ENCODE data around the gene MAP1LC3A. TPM values are rescaled to one million over a fixed set of nuclear protein-coding genes. Genes with fewer than 3 reads are reported as not detected.
"Not testable (repeated sequence)": the region's sequence is repeated elsewhere in the genome, so short reads cannot be mapped to it uniquely, and the experiment has no call there.

The MAP1LC3A gene
- total RNA-seq, 1 donor from 2014 or later = 11.0 TPM

DNA sequence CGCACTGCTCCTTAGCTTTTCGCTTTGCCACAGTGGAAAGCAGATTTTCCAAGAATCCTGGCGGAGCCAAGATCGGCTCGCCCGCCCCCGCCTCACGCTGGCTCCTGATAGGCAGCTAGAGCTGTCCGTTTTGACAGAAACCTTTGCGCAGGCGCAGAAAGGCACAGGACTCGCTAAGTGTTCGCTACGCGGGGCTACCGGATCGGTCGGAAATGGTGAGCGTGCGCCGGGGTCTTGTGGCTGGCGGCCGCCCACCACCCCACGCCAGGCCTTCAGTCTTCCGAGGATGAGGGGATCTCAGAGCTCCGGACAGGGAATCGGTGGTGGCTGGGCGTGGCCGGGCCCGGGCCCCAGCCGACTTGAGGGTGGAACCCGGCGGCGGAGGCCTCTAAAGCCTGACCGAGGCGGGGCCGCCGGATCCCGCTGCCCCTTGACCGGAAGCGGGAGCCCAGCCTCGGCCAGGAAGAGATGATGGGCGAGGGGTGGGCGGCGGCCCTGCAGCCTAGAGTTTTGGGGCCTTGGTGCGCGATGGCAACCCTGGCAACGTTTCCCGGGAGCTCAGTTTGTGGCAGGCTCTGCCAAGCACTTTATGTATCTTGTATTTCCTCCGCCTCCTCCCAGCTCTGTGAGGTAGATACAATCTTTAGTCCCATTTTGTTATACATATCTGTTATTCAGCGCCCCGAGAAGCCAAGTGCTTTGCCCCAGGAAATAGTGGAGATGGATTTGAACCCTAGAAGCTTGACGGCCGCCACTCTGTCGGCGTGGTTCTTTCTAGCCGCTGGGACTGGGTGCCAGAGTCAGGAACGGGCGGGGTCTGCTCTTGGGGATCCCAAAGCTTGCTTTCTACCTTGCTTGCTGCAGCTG lies 42.0 kb upstream of the MAP1LC3A start, which contains the start of gene DYNLRB1:
TSS of gene DYNLRB1 (plus strand) at position 176 of the 867 bp plus-strand sequence. CDS start at position 213, 37 bp downstream.
- Histone ChIP-seq H3K4me1 (ENCODE audit: control insufficient read depth in 3 of 3, insufficient read depth in 3 of 3, low read length in 3 of 3) (peaks cover 12 to 28% (median 26%) of the 10 kb centered on the region in 3 donors), H3K27me3 (ENCODE audit: control insufficient read depth in 3 of 3, insufficient read depth in 3 of 3, low read length in 3 of 3) (no peaks in the 10 kb centered on the region), H3K27ac (ENCODE audit: low read depth, low read length) (peak within 1 kb of the TSS; percentile 91), H3K9ac (ENCODE audit: low read depth in 1 of 3, low read length in 3 of 3) (peak within 1 kb of the TSS; percentile 86 to 93 (median 93)), H3K4me3 (ENCODE audit: low read length in 3 of 3) (peak within 1 kb of the TSS; percentile 92 to 95 (median 94)), H3K36me3 (ENCODE audit: control insufficient read depth in 3 of 3, insufficient read depth in 3 of 3, low read length in 3 of 3) (peaks cover 0 to under 1% (median 0%) of the 10 kb centered on the region in 3 donors), H3K9me3 (ENCODE audit: control insufficient read depth in 3 of 3, low read length in 3 of 3) (no peaks in the 10 kb centered on the region)

DNA sequence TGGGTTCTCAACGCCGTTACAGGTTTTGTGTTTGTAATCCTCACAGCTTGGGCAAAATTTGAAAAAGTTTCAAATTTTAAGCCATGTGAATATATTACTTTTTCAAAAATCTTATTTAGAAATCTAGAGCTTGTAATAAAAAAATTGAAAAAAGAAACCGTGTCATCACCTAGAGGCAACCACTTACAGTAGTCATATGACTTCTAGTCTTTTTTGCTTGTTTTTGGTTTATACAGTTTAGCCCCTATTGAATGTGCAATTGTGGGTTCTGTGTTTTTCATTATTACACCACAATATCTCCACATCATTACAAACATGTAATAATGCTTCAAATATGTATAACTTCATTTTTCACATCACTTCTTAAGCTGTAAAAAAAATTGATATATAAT lies 41.4 kb upstream of the MAP1LC3A start:
- Histone ChIP-seq H3K27ac (ENCODE audit: low read depth, low read length) (peak overlapping the region; percentile 91), H3K4me1 (ENCODE audit: control insufficient read depth in 3 of 3, insufficient read depth in 3 of 3, low read length in 3 of 3) (peaks cover 12 to 28% (median 26%) of the 10 kb centered on the region in 3 donors), H3K9ac (ENCODE audit: low read depth in 1 of 3, low read length in 3 of 3) (peak overlapping the region; percentile 86 to 93 (median 93)), H3K4me3 (ENCODE audit: low read length in 3 of 3) (peak overlapping the region; percentile 92 to 95 (median 94)), H3K27me3 (ENCODE audit: control insufficient read depth in 3 of 3, insufficient read depth in 3 of 3, low read length in 3 of 3) (no peaks in the 10 kb centered on the region), H3K9me3 (ENCODE audit: control insufficient read depth in 3 of 3, low read length in 3 of 3) (no peaks in the 10 kb centered on the region), H3K36me3 (ENCODE audit: control insufficient read depth in 3 of 3, insufficient read depth in 3 of 3, low read length in 3 of 3) (peaks cover 0 to 2% (median 0%) of the 10 kb centered on the region in 3 donors)

DNA sequence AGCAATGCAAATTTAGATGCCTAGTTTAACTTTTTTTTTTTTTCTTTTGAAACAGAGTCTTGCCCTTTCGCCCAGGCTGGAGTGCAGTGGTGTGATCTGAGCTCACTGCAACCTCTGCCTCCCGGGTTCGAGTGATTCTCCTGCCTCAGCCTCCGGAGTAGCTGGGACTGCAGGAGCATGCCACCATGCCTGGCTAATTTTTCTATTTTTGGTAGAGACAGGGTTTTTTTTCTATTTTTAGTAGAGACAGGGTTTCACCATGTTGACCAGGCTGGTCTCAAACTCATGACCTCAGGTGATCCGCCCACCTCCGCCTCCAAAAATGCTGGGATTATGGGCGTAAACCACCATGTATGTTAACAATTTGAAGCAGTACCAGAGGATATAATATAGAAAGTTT lies 39.7 kb upstream of the MAP1LC3A start:
- not testable (repeated sequence) for H3K9me3 ChIP-seq (ENCODE audit: control insufficient read depth in 3 of 3, low read length in 3 of 3); H3K36me3 ChIP-seq (ENCODE audit: control insufficient read depth in 3 of 3, insufficient read depth in 3 of 3, low read length in 3 of 3); H3K4me3 ChIP-seq (ENCODE audit: low read length in 3 of 3); H3K9ac ChIP-seq (ENCODE audit: low read depth in 1 of 3, low read length in 3 of 3); H3K27ac ChIP-seq (ENCODE audit: low read depth, low read length); H3K27me3 ChIP-seq (ENCODE audit: control insufficient read depth in 3 of 3, insufficient read depth in 3 of 3, low read length in 3 of 3)
- H3K4me1 ChIP-seq (ENCODE audit: control insufficient read depth in 3 of 3, insufficient read depth in 3 of 3, low read length in 3 of 3) = peaks cover 18 to 42% (median 33%) of the 10 kb centered on the region in 3 donors

- not testable (repeated sequence) for H3K36me3 ChIP-seq (ENCODE audit: control insufficient read depth in 3 of 3, insufficient read depth in 3 of 3, low read length in 3 of 3); H3K27ac ChIP-seq (ENCODE audit: low read depth, low read length); H3K9me3 ChIP-seq (ENCODE audit: control insufficient read depth in 3 of 3, low read length in 3 of 3); H3K4me3 ChIP-seq (ENCODE audit: low read length in 3 of 3); H3K27me3 ChIP-seq (ENCODE audit: control insufficient read depth in 3 of 3, insufficient read depth in 3 of 3, low read length in 3 of 3); H3K9ac ChIP-seq (ENCODE audit: low read depth in 1 of 3, low read length in 3 of 3)
- H3K4me1 ChIP-seq (ENCODE audit: control insufficient read depth in 3 of 3, insufficient read depth in 3 of 3, low read length in 3 of 3) = peaks cover 25 to 46% (median 34%) of the 10 kb centered on the region in 3 donors
Measured at GRCh38 chr20:34519841-34520240, 38.7 kb upstream of the MAP1LC3A start.

DNA sequence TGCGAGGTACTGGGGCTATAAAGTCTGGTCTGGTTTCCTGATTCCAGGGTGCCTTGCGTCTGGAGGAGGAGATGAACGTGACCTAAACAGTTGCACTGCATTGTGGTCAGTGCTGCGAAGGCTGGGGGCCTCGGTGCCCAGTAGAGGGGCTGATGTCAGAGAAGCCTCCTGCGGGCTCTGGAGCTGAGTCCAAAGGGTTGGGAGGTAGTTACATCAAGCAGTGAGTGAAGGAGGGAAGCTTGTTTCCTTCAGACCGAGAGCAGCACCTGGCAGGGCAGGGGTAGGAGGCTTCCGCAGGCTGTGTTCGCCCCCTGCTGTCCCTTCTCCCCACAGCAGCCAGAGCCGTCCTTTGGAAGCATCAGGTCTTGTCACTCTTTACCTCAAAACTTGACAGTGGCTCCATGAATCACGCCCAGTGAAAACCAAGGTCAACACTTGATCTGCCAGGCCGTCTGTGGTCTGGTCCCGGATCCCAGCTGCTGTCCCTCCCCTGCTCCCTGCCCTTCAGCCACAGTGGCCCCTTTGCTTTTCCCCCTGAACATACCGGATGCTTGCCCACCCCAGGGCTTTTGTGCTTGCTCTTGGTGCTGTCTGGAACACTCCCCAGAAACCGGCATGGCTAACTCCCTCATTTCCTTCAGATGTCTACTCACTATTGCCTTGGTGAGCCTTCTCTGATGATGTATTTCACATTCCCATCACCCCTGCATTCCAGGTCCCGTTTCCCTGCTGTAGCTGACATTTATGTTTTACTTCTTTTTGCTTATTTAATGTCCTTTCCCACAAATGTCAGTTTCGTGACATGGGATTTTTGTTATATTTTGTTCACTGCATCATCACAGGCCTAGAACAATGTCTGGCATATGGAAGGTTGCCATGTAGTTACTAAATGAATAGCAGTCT lies 35.3 kb upstream of the MAP1LC3A start:
- Histone ChIP-seq H3K4me1 (ENCODE audit: control insufficient read depth in 3 of 3, insufficient read depth in 3 of 3, low read length in 3 of 3) (peaks cover 28 to 50% (median 35%) of the 10 kb centered on the region in 3 donors), H3K27ac (ENCODE audit: low read depth, low read length) (peak overlapping the region; percentile 9), H3K4me3 (ENCODE audit: low read length in 3 of 3) (no peak overlapping the region), H3K9me3 (ENCODE audit: control insufficient read depth in 3 of 3, low read length in 3 of 3) (no peaks in the 10 kb centered on the region), H3K27me3 (ENCODE audit: control insufficient read depth in 3 of 3, insufficient read depth in 3 of 3, low read length in 3 of 3) (no peaks in the 10 kb centered on the region), H3K36me3 (ENCODE audit: control insufficient read depth in 3 of 3, insufficient read depth in 3 of 3, low read length in 3 of 3) (peaks cover 10 to 24% (median 14%) of the 10 kb centered on the region in 3 donors), H3K9ac (ENCODE audit: low read depth in 1 of 3, low read length in 3 of 3) (peak overlapping the region in 2 of 3 donors; percentile 35)

- Histone ChIP-seq H3K36me3 (ENCODE audit: control insufficient read depth in 3 of 3, insufficient read depth in 3 of 3, low read length in 3 of 3) (peaks cover 18 to 33% (median 23%) of the 10 kb centered on the region in 3 donors), H3K4me3 (ENCODE audit: low read length in 3 of 3) (no peak overlapping the region), H3K9ac (ENCODE audit: low read depth in 1 of 3, low read length in 3 of 3) (no peak overlapping the region), H3K27ac (ENCODE audit: low read depth, low read length) (no peak overlapping the region), H3K9me3 (ENCODE audit: control insufficient read depth in 3 of 3, low read length in 3 of 3) (no peaks in the 10 kb centered on the region), H3K27me3 (ENCODE audit: control insufficient read depth in 3 of 3, insufficient read depth in 3 of 3, low read length in 3 of 3) (no peaks in the 10 kb centered on the region), H3K4me1 (ENCODE audit: control insufficient read depth in 3 of 3, insufficient read depth in 3 of 3, low read length in 3 of 3) (peaks cover 28 to 57% (median 39%) of the 10 kb centered on the region in 3 donors)
Measured at GRCh38 chr20:34524426-34524825, 34.1 kb upstream of the MAP1LC3A start.

DNA sequence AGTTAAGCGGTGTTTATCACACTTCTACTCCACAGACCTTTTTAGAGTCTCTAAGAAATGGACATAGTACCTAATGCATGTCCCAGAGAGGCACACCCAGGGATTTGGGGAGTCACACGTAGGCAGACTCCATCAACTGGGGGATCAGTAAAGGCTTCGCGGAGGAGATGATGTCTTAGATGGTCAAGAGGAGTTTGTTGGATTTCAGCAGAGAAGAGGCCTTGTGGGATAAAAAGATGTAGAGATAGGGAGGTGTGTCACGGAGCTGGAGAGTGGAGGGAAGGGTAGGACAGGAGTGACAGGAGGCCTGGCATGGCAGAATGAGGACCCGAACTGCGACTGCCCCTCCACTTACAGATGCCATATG lies 33.2 kb upstream of the MAP1LC3A start:
- Histone ChIP-seq H3K4me3 (ENCODE audit: low read length in 3 of 3) (no peak overlapping the region), H3K9ac (ENCODE audit: low read depth in 1 of 3, low read length in 3 of 3) (no peak overlapping the region), H3K27me3 (ENCODE audit: control insufficient read depth in 3 of 3, insufficient read depth in 3 of 3, low read length in 3 of 3) (no peaks in the 10 kb centered on the region), H3K36me3 (ENCODE audit: control insufficient read depth in 3 of 3, insufficient read depth in 3 of 3, low read length in 3 of 3) (peaks cover 22 to 40% (median 23%) of the 10 kb centered on the region in 3 donors), H3K4me1 (ENCODE audit: control insufficient read depth in 3 of 3, insufficient read depth in 3 of 3, low read length in 3 of 3) (peaks cover 25 to 63% (median 39%) of the 10 kb centered on the region in 3 donors), H3K9me3 (ENCODE audit: control insufficient read depth in 3 of 3, low read length in 3 of 3) (no peaks in the 10 kb centered on the region), H3K27ac (ENCODE audit: low read depth, low read length) (peak overlapping the region; percentile 68)

GRCh38 chr20:34525709-34526416 lies 32.7 kb upstream of the MAP1LC3A start:
- H3K27me3 ChIP-seq (ENCODE audit: control insufficient read depth in 3 of 3, insufficient read depth in 3 of 3, low read length in 3 of 3) = no peaks in the 10 kb centered on the region
- peak overlapping the region; percentile 10 to 51 (median 15) for H3K9ac ChIP-seq (ENCODE audit: low read depth in 1 of 3, low read length in 3 of 3)
- peaks cover 24 to 62% (median 39%) of the 10 kb centered on the region in 3 donors for H3K4me1 ChIP-seq (ENCODE audit: control insufficient read depth in 3 of 3, insufficient read depth in 3 of 3, low read length in 3 of 3)
- no peaks in the 10 kb centered on the region for H3K9me3 ChIP-seq (ENCODE audit: control insufficient read depth in 3 of 3, low read length in 3 of 3)
- peak overlapping the region; percentile 68 for H3K27ac ChIP-seq (ENCODE audit: low read depth, low read length)
- H3K36me3 ChIP-seq (ENCODE audit: control insufficient read depth in 3 of 3, insufficient read depth in 3 of 3, low read length in 3 of 3) = peaks cover 24 to 46% (median 27%) of the 10 kb centered on the region in 3 donors
- H3K4me3 ChIP-seq (ENCODE audit: low read length in 3 of 3) = peak overlapping the region in 2 of 3 donors; percentile 1 to 36

GRCh38 chr20:34526466-34526865 lies 32.1 kb upstream of the MAP1LC3A start:
- Histone ChIP-seq H3K9ac (ENCODE audit: low read depth in 1 of 3, low read length in 3 of 3) (peak overlapping the region in 1 of 3 donors; percentile 51), H3K36me3 (ENCODE audit: control insufficient read depth in 3 of 3, insufficient read depth in 3 of 3, low read length in 3 of 3) (peaks cover 24 to 49% (median 28%) of the 10 kb centered on the region in 3 donors)

More at GRCh38 chr20:34526466-34526865, 32.1 kb upstream of the MAP1LC3A start:
- H3K27ac ChIP-seq (ENCODE audit: low read depth, low read length) = peak overlapping the region; percentile 68
- H3K4me3 ChIP-seq (ENCODE audit: low read length in 3 of 3) = no peak overlapping the region
- H3K9me3 ChIP-seq (ENCODE audit: control insufficient read depth in 3 of 3, low read length in 3 of 3) = no peaks in the 10 kb centered on the region
- H3K27me3 ChIP-seq (ENCODE audit: control insufficient read depth in 3 of 3, insufficient read depth in 3 of 3, low read length in 3 of 3) = no peaks in the 10 kb centered on the region
- H3K4me1 ChIP-seq (ENCODE audit: control insufficient read depth in 3 of 3, insufficient read depth in 3 of 3, low read length in 3 of 3) = peaks cover 24 to 60% (median 39%) of the 10 kb centered on the region in 3 donors
